Stimulated activated CD4-positive, alpha-beta T cell treated with anti-CD3 and anti-CD28 coated beads, Interleukin-4, amount 100 ng/mL, for 48 hours (primary cell): ENCODE data around the gene POLD4.

Experiments used
- DNase-seq, 2 donors: peaks; one replicate each; pipeline ENCODE4 v3.0.0-alpha.2; 2020; ENCODE audit warnings: low read depth in 2 of 2

POLD4 gene

DNA sequence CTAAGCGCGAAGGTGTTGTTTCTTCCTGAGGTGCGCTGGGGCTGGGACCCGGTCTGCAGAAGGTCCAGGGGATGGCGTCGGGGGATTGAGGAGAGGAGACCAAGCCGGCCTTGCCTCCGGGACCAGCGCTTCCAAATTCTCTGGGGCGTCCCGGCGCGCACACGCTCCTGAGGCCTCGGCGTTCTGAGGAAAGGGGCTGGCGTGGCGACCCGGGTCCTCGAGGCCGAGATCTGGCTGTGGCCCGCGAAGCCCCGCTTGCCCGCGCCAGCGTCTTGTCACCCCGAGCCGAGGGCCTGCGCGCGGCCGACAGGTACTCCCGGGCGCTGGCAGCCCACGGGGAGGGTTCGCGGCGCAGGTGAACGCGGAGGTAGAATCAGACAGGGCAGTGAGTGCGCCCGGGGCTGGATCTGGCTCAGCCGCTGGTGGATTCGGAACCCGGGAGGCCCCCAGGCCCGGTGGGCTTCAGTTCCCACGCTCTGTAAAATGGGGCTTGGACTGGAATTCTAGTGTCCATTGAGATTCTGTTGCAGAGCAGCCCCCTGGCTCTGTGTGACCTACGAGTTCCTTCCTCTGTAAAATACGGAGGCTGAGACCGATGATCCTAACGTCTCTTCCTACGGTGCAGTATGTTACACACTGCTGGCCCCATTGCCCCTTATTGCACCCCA is 35.3 kb downstream of the POLD4 start:
- no peak for DNase-seq

DNA sequence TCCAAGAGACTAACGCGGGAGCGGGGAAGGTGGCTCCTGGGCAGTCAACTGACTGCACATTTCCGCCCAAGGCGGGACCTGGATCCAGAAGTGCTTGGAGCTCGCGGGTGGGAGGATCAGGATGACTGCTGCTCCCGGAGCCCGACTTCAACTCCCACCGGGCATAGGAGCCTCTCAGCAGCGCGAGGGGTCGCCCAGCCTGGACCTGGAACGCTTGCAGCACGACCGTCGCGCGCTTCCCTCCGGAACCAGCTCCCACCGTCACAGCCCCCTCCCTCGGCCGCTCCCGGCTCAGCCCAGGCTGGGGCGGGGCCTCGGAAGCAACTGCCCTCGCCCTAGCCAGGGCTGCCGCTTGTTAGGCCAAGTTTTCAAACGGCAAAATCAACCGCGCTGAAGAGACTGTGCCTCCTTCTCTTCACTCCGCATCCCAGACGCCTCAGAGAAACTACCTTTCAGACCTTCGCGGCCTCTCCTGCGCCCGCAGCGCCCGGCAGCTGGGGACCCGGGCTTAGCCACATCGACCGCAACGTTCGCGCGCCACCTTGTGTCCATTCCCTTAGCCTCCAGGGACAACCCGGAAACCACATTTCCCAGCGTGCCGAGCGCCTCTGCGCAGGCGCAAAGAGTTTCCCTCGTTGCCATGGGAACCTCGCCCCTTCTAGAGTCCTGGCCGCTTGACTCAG is 36.0 kb downstream of the POLD4 start:
- peak; percentile 98 for DNase-seq

DNA sequence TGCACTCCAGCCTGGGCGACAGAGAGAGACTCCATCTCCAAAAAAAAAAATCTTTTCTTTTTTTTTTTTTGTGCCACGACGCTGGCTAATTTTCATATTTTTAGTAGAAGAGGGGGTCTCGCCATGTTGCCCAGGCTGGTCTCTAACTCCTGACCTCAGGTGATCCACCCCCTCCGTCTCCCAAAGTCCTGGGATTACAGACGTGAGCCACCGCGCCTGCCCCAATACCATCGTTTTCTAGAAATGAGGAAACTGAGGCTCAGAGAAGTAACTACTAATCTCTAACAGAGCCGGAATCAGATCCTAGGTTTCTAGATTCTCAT is 36.5 kb downstream of the POLD4 start:
- DNase-seq = no peak

DNA sequence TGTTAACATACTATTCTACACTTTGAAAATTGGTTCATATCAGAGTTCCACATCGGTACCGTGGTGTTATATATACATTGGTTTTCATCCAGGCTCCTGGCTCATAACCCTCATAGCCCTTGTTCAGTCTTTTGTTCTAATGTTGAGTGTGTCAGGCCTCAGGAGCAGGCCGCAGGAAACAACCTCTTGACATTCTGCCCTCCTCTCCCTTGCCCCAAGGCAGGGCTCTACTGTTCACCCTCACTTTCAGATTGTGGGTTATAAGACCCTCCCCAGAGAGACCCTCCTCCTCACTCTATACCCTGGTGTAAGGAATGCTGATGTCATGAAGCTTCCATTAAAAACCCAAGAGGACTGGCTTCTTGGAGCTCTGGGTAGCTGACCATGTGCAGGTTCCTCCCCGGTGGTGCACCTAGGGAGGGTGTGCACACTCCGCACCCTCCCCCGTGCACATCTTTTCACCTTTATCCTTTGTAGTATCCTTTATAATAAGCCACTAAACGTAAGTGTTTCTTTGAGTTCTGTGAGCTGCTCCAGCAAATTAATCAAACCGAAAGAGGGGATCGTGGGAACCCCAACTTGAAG is 37.9 kb downstream of the POLD4 start:
- no peak for DNase-seq

DNA sequence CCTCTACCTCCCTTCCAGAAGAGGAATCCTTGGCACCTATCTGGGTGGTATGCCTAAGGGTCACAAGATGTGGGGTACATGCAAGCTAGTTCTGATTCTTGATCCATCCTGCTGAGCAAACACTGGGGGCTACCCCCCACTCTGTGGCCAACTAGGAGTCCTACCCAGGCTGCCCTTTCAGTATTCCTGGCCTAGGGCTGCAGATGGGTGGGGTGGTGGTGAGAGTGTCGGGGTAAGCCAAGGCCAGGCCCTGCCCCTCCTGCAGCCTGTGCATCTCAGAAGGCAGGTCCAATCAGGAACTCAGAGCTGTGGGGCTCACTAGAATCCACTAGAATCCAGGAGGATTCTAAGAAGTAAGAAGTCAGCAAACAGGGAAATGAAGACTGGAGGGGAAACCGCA is 39.1 kb downstream of the POLD4 start:
- no peak for DNase-seq

DNA sequence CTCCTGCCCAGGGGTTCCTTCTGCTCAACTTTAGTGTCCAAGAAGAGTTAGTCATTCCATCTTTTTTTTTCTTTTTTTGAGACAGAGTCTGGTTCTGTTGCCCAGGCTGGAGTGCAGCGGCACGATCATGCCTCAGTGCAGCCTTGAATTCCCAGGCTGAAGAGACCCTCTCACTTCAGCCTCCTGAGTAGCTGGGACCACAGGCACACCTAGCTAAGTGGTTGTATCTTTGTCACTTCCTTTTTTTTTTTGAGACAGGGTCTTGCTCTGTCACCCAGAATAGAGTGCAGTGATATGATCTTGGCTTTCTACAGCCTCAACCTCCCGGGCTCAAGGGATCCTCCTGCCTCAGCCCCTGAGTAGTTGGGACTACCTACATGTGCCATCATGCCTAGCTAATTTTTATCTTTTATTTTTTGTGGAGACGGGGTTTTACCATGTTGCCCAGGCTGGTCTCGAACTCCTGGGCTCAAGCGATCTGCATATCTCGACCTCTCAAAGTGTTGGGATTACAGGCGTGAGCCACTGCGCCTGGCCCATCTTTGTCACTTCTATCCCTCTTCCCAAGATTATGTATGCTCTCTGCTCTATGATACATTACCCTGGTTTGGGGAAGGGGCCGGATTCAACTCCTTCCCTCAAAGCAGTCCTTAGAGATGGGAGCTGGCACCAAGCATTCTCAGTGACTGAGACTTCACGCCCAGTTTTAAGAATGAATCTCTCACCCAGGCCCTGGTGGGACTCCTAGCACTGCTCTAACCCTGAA is 40.0 kb downstream of the POLD4 start:
- DNase-seq = no peak

DNA sequence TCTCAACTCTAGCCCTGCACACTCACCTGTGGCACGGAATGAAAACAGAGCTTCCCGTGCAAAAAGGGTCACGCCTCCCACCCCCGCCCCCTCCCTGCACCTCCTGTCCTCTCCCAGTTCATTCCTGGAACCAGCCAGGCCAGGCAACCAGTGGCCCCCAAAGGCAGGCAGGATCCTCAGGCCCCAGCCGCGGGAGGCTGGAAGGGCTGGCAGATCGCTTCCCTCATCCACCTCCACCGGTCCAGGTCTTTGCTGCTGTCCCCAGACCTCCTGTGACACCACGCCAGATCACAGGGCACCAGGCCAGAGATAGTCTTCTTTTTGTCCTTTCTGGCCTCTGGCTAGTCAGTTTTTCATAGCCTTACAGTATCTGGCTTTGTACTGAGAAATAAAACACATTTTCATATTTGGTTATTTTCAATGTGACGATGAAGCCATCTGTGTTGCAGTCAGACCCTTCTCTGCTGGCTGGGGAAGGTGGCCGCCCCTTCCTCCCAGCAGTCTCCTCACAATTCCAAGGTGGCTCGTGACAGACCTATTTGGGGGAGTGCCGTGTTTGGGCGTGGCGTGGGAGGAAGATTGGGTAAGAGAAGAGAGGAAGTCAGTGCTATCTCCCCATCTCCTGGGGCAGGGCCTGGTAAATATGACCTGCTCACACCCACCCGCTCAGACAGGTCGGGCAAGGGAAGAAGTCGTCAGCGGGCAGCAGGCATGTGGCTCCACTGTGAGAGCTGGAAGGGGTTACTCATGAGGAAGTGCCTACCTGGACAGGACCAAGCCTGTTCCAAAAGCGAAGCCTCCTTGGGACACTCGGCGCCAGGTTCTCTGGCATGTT is 40.9 kb downstream of the POLD4 start:
- DNase-seq = peak in 1 of 2 donors; percentile 25

DNA sequence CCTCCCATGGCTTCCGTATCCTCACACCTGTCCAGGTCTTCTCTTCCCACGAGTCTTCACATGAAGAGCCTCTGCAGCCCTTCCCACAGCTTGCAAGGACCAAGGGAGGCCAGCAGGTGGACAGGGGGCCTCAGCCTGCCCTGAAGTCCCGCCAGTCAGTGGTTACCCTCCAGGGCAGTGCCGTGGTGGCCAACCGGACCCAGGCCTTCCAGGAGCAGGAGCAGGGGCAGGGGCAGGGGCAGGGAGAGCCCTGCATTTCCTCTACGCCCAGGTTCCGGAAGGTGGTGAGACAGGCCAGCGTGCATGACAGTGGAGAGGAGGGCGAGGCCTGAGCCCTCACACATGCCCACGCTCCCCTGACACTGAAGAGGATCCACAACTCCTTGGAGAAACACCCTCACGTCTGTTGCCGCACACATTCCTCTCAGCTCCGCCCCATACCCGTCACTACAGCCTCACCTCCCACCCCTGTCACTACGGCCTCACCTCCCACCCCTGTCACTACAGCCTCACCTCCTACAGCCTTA is 41.7 kb downstream of the POLD4 start:
- DNase-seq = no peak

DNA sequence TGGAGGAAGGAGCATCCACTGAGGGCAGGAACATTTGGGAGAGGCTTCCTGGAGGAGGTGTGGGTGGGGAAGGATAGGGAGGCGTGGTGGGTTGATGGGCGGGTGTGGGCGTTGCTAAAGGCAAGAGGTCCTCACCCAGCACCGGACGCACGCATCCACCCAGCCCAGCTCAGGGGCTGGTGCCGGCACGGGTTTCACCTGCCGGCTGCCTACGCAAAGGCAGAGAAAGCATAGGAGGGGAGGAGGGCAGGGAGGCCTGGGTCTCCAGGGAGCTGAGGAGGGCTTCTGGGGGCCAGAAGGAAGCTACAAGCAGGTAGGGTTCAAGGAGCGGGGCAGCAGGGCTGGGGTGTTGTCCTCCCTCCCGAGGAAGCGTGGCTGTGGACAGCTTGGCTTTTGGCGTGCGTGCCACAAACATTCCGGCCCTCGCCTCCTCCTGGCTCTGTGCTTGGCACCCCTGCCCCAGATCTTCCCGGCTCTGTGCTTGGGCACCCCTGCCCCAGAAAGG is 42.2 kb downstream of the POLD4 start:
- DNase-seq = no peak

DNA sequence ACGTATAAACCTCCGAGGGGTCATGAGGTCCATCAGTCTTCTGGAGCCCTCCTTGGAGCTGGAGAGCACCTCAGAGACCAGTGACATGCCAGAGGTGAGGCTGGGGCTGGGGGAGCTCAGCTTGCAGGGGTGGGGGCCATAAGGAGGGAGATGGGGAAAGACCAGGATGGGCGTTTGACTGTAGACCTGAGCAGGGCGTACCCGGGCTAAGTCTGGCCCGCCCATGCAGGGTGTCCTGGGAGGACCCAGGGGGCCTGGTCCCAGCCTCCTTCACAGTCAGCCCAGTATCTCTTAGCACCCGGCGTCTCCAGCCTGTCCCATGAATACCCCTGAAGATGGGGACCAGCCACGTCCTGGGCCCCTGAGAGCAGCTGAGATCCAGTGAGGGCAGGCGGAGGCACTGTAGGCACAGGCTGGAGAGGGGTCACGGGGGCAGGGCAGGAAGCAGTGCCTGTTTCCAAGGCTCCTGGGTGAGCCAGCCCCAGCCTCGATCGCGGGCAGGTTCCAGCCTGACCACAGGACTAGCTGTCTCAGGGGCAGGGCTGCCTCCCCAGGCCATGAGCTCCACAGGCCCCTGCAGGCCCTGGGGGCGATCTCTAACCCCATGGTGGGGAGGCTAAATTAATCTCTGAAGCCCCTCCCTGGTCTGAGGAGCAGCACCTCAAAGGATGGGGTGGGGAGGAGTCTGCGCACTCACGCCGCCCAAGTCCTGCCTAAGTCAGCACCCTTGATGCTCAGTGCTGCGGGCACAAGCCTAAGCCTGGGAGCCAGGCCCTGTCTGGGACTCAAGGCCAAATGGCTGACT is 42.9 kb downstream of the POLD4 start:
- DNase-seq = no peak

DNA sequence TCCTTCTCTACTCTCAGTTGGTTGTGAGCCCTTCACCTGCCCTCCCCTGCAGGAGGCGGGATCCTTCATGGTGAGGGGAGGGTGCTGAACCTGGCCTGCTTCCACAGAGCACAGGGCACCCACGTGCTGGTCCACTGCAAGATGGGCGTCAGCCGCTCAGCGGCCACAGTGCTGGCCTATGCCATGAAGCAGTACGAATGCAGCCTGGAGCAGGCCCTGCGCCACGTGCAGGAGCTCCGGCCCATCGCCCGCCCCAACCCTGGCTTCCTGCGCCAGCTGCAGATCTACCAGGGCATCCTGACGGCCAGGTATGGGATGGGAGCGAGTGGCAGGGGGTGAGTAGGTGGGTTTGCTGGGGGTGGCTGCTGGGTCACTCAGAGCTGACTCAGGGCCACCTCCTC is 43.7 kb downstream of the POLD4 start:
- DNase-seq = no peak

DNA sequence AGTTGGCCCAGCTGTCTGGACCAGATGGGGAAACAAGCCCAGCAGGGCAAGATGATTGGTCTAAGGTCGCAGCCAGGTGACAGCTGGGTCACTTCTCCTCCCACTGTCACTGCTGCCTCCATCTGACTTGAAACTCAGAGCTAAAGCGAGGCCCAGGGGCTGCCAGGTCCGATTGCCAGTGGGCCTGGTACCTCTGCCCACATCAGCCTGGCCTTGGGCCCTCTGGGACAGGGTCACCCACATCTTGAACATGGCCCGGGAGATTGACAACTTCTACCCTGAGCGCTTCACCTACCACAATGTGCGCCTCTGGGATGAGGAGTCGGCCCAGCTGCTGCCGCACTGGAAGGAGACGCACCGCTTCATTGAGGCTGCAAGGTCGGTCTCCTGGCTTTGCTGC is 44.2 kb downstream of the POLD4 start:
- DNase-seq = no peak

DNA sequence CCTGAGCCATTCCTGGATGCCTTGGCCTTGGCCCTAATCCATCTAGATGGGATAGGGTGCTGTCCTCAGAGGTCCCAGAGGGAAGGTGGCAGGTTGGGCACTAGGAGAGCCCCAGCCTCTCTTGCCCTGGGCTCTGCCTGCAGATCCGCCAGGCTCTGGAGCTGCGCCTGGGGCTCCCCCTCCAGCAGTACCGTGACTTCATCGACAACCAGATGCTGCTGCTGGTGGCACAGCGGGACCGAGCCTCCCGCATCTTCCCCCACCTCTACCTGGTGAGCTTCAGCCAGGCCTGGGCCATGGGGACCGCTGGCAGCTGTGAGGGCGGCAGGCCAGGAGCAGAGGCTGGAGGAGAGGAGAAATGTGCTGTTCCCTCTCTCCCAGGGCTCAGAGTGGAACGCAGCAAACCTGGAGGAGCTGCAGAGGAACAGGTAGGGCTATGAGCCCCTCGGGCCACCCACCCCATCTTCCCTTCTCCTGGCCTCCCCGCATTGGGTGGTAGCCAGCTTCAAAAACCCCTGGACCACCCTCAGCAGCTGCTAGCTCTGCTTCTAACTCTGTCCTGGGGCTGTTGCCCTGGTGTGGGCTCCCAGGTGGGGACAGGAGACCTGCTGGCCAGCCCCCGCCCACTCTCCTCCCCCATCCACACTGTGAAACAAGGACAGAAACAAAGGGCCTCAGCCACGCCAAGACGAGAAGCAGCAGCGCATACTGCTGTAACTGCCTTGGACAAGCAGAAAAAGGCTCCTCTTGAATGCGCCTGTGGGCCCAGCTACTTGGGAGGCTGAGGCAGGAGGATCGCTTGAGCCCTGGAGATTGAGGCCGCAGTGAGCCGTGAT is 45.1 kb downstream of the POLD4 start:
- no peak for DNase-seq

DNA sequence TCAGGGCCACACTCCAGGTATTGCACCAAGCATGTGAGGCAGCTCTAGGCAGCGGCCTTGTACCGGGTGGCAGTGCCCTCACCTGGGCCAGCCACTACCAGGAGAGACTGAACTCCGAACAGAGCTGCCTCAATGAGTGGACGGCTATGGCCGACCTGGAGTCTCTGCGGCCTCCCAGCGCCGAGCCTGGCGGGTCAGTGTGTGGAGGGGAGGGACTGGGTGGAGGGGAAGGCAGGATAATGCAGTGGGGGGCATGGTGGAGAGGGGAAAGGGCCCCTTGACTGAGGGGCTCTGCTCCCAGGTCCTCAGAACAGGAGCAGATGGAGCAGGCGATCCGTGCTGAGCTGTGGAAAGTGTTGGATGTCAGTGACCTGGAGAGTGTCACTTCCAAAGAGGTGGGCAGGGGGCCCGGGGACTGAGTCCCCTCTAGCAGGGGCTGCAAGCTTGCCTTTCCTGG is 45.8 kb downstream of the POLD4 start:
- no peak for DNase-seq

DNA sequence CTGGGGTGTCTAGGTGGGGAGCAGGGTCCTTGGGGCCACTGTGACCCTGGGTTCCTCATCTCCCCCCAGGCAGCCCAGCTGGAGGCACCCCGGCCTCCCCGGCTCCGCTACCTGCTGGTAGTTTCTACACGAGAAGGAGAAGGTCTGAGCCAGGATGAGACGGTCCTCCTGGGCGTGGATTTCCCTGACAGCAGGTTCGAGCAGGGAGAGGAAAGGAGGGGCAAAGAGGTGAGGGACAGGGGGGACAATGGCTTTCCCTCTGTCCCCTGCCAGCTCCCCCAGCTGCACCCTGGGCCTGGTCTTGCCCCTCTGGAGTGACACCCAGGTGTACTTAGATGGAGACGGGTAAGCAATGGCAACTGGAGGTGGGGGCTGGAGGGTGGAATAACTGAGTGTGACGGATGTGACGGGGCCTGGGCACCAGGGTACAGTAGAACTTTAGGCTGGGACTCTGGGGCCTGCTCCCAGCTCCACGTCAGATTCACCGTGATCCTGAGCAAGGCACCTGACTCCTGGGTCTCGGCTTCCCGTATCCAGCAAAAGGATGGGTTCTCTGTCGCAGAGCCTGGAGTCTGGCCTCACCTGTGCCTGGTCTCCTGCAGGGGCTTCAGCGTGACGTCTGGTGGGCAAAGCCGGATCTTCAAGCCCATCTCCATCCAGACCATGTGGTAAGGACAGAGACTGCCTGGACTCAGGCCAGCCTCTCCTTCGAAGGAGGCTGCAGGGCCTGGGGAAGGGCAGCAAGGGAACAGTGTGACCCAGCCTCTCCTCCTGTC is 46.4 kb downstream of the POLD4 start:
- no peak for DNase-seq

DNA sequence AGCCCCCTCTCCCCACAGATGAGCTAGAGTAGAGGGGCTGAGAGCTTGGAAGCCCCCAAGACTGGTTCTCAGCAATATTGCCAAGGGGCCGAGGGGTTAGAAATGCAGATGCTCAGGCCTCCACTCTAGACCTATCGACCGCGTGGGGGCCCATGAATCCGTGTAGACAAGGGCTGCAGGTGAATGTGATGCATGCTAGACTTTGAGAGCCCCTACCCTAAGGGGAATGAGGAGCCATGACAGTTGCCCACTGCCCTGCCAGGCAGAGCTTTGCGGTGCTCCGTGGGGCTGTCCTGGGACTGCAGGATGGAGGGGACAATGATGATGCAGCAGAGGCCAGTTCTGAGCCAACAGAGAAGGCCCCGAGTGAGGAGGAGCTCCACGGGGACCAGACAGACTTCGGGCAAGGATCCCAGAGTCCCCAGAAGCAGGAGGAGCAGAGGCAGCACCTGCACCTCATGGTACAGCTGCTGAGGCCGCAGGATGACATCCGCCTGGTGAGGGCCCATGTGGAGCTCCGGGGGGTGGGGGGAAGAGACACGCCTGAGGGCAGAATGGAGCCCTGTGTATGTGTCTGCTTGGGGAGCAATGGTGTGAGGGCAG is 48.7 kb downstream of the POLD4 start:
- DNase-seq = no peak

DNA sequence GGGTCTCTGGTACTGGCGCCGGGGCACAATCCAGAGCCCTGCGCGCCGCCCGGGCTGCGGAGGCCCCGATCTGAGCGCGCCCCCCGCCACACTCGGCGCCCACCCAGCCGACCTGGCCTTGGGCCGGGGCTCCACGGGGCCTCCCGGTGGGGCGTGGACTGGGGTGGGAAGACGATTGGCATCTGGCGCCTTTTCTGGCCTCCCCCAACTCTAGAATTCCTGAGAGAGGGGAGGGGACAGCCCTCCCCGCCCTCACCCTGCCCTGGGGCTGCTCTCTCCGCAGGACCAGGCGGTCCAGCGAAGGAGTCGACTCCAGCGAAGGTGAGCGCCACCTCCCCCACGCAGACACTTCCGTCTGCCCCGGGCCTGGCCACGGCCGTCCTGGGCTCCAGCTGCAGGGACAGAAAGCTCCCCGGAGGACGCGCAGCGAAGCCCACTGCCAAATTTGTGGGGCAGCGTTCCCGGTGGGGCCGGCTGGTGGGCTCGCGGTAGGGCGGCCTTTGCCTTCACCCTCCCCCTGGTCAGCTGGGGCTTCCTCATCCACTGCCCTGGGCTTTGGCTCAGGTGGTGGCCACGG is 49.4 kb downstream of the POLD4 start:
- no peak for DNase-seq
